GM23338 (cell line): ENCODE results near the gene PSMD12.
"Not testable (repeated sequence)": the region's sequence is repeated elsewhere in the genome, so short reads cannot be mapped to it uniquely, and the experiment has no call there.

Source experiments
- CREB1 ChIP-seq: fragments of 250-450 bp; sonication (Bioruptor Pico); IDR thresholded peaks from 2 replicates; pipeline ENCODE4 v1.5.0; 2020; ENCODE audit warnings: low read depth, mild to moderate bottlenecking, moderate library complexity
- CTCF ChIP-seq, 2 experiments: fragments of 200-600 bp in 1 of 2; sonication (generic) in 1 of 2; conservative IDR thresholded peaks; 2 replicates each; pipeline versions ENCODE4 v1.5.1 to v1.6.1; 2016 to 2017; ENCODE audit warnings: antibody characterized with exemption in 2 of 2, low read depth in 2 of 2, mild to moderate bottlenecking in 2 of 2, moderate library complexity in 1 of 2
- EZH2 ChIP-seq: fragments of 200-600 bp; sonication (generic); IDR thresholded peaks from one replicate; pipeline ENCODE4 v1.8.0; 2017; ENCODE audit warnings: antibody characterized with exemption, mild to moderate bottlenecking, low read depth; ENCODE audit not compliant: unreplicated experiment
- EZH2phosphoT487 ChIP-seq: fragments of 200-600 bp; sonication (generic); IDR thresholded peaks from one replicate; pipeline ENCODE4 v1.8.1; 2018; ENCODE audit warnings: antibody characterized with exemption; ENCODE audit not compliant: unreplicated experiment
- NANOG ChIP-seq: IDR thresholded peaks from 2 replicates; pipeline ENCODE4 v1.6.1; 2016; ENCODE audit warnings: antibody characterized with exemption, borderline replicate concordance
- POLR2AphosphoS5 ChIP-seq: IDR thresholded peaks from 2 replicates; pipeline ENCODE4 v1.6.1; 2016; ENCODE audit warnings: antibody characterized with exemption, low read depth
- REST ChIP-seq: IDR thresholded peaks from one replicate; pipeline ENCODE4 v1.6.1; 2018; ENCODE audit warnings: antibody characterized with exemption; ENCODE audit not compliant: unreplicated experiment
- ZNF114 ChIP-seq: fragments of 250-450 bp; sonication (Bioruptor Pico); IDR thresholded peaks from 2 replicates; pipeline ENCODE4 v1.5.0; 2020; ENCODE audit warnings: mild to moderate bottlenecking, moderate library complexity

DNA sequence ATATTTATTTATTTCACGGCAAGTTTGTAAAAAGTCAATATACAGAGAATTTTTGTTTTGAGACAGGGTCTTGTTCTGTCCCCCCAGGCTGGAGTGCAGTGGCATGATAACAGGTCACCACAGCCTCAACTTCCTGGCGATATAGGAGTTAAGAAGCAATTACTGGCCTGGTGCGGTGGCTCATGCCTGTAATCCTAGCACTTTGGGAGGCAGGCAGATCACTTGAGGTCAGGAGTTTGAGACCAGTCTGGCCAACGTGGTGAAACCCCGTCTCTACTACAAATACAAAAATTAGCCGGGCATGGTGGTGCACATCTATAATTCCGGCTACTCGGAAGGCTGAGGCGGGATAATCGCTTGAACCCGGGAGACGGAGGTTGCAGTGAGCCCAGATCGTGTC is 44.9 kb downstream of the PSMD12 start:
- not testable (repeated sequence) for TF ChIP-seq EZH2; NANOG; CTCF (conservative IDR thresholded peaks at IDR 0.05; ENCODE audit: low read depth in 2 of 2); EZH2phosphoT487; POLR2AphosphoS5; CREB1; REST; ZNF114 (CRISPR knock-in tag)
